K562 (cell line): ENCODE data around the gene SPTY2D1. TPM values are rescaled to one million over a fixed set of nuclear protein-coding genes. Genes with fewer than 3 reads are reported as not detected.

Experiments
- ASH1L ChIP-seq: fragments of 450-650 bp; IDR thresholded peaks from 2 replicates; pipeline ENCODE4 v1.6.1; 2018; ENCODE audit warnings: borderline replicate concordance, mild to moderate bottlenecking, low read depth; ENCODE audit not compliant: partially characterized antibody
- CBFB ChIP-seq: sonication (generic); formaldehyde crosslinking; IDR thresholded peaks from 2 replicates; pipeline ENCODE4 v1.4.0; 2020; ENCODE audit warnings: mild to moderate bottlenecking, missing genetic modification reagents
- CSDE1 ChIP-seq, 2 experiments: fragments of 450-650 bp; IDR thresholded peaks; 2 replicates each; pipeline ENCODE4 v1.6.1; 2016; ENCODE audit warnings: mild to moderate bottlenecking in 1 of 2
- DDX20 ChIP-seq: fragments of 450-650 bp; IDR thresholded peaks from 2 replicates; pipeline ENCODE4 v1.6.1; 2016; ENCODE audit warnings: missing genetic modification characterization, low read depth, mild to moderate bottlenecking, missing compliant biosample characterization, moderate library complexity
- FOXJ3 ChIP-seq: sonication (generic); formaldehyde crosslinking; IDR thresholded peaks from 2 replicates; pipeline ENCODE4 v1.4.0; 2020; ENCODE audit warnings: mild to moderate bottlenecking, missing genetic modification reagents
- GATA2 ChIP-seq: sonication (generic); formaldehyde crosslinking; IDR thresholded peaks from 2 replicates; pipeline ENCODE4 v1.4.0; 2020; ENCODE audit warnings: mild to moderate bottlenecking, missing genetic modification reagents
- GATAD2A ChIP-seq: fragments of 450-650 bp; IDR thresholded peaks from 2 replicates; pipeline ENCODE4 v1.6.1; 2017
- GTF2F1 ChIP-seq: IDR thresholded peaks from 2 replicates; pipeline ENCODE4 v1.6.1; 2011; ENCODE audit warnings: low read depth, low read length, improper control_type of control experiment
- HOXB6 ChIP-seq: fragments of 250-450 bp; sonication (Bioruptor Pico); IDR thresholded peaks from 2 replicates; pipeline ENCODE4 v1.5.1; 2022; ENCODE audit warnings: mild to moderate bottlenecking, borderline replicate concordance
- JUNB ChIP-seq: fragments of 450-650 bp; formaldehyde crosslinking; conservative IDR thresholded peaks from 2 replicates; pipeline ENCODE4 v1.4.0; 2020; ENCODE audit warnings: mild to moderate bottlenecking
- KDM5B ChIP-seq: fragments of 200-600 bp; sonication (generic); IDR thresholded peaks from 2 replicates; pipeline ENCODE4 v1.6.1; 2012; ENCODE audit warnings: low read depth, mild to moderate bottlenecking, moderate library complexity, low read length, control low read depth, inconsistent platforms; ENCODE audit not compliant: insufficient replicate concordance
- MCM3 ChIP-seq: fragments of 450-650 bp; IDR thresholded peaks from 2 replicates; pipeline ENCODE4 v1.6.1; 2016
- MEF2A ChIP-seq: IDR thresholded peaks from 2 replicates; pipeline ENCODE4 v1.6.1; 2011; ENCODE audit warnings: low read depth, mild to moderate bottlenecking, low read length, moderate library complexity; ENCODE audit not compliant: control insufficient read depth
- MXI1 ChIP-seq: IDR thresholded peaks from 2 replicates; pipeline ENCODE4 v1.6.1; 2011; ENCODE audit warnings: low read depth, mild to moderate bottlenecking, improper control_type of control experiment, low read length
- RAD21 ChIP-seq, 2 experiments: fragments of 250-450 bp in 1 of 2; fragments of 450-650 bp in 1 of 2; sonication (Bioruptor Pico) in 1 of 2; formaldehyde crosslinking in 1 of 2; IDR thresholded peaks in 1 of 2; conservative IDR thresholded peaks in 1 of 2; 2 replicates each; pipeline versions ENCODE4 v1.4.0 to v1.8.0; 2020 to 2022; ENCODE audit warnings: mild to moderate bottlenecking in 2 of 2, moderate library complexity in 1 of 2
- SP1 ChIP-seq: sonication (generic); formaldehyde crosslinking; IDR thresholded peaks from 2 replicates; pipeline ENCODE4 v1.8.1; 2022; ENCODE audit warnings: mild to moderate bottlenecking, missing genetic modification reagents
- STAG1 ChIP-seq: sonication (generic); formaldehyde crosslinking; IDR thresholded peaks from 2 replicates; pipeline ENCODE4 v1.5.0; 2020; ENCODE audit warnings: missing genetic modification reagents, borderline replicate concordance
- TARDBP ChIP-seq: fragments of 450-650 bp; IDR thresholded peaks from 2 replicates; pipeline ENCODE4 v1.6.1; 2016
- XRCC5 ChIP-seq: fragments of 200-400 bp; formaldehyde crosslinking; IDR thresholded peaks from 2 replicates; pipeline ENCODE4 v1.6.1; 2017; ENCODE audit warnings: low read depth, mild to moderate bottlenecking, low read length
- ZBTB17 ChIP-seq: fragments of 450-650 bp; formaldehyde crosslinking; IDR thresholded peaks from 2 replicates; pipeline ENCODE4 v1.4.0; 2020; ENCODE audit warnings: mild to moderate bottlenecking
- ZNF274 ChIP-seq: IDR thresholded peaks from 2 replicates; pipeline ENCODE4 v1.6.1; 2011; ENCODE audit warnings: low read depth, mild to moderate bottlenecking, low read length, moderate library complexity, borderline replicate concordance
- ZNF644 ChIP-seq: fragments of 200-800 bp; sonication (Bioruptor generic); IDR thresholded peaks from 2 replicates; pipeline ENCODE4 v1.6.1; 2016; ENCODE audit warnings: low read depth, missing genetic modification characterization, missing compliant biosample characterization
- ZSCAN29 ChIP-seq: fragments of 450-650 bp; IDR thresholded peaks from 2 replicates; pipeline ENCODE4 v1.6.1; 2017
- polyA plus RNA-seq, 8 experiments: library from polyadenylated mRNA; depleted of rRNA in 4 of 8; stranded (reverse) in 5 of 8; unstranded in 3 of 8; fragments of >200 nt; fragmentation: Nextera tagmentation in 2 of 8; fragmentation: Illumina TruSeq in 1 of 8; extraction: Ambion mirVana in 2 of 8; extraction: Trizol in 1 of 8; gene quantifications; 2 replicates each; pipeline versions ENCODE4 v1.2.1 to v1.2.3, GENCODE V29; 2011 to 2014; ENCODE audit warnings: inconsistent platforms in 1 of 8, missing spikeins in 1 of 8
- total RNA-seq, 7 experiments: library from RNA; depleted of rRNA in 6 of 7; stranded (reverse); fragments of >200 nt in 6 of 7; fragmentation: Illumina TruSeq in 2 of 7; extraction: Trizol in 2 of 7; gene quantifications; 2 replicates each; pipeline versions ENCODE4 v1.2.1 to v1.2.3, GENCODE V29; 2011 to 2021; ENCODE audit warnings: low replicate concordance in 1 of 7
- TF ChIP-seq, protein P1 (sequence below): fragments of 450-650 bp; formaldehyde crosslinking; IDR thresholded peaks from 2 replicates; pipeline ENCODE4 v1.4.0; 2022; ENCODE audit warnings: missing genetic modification characterization
- TF ChIP-seq, protein P2 (sequence below): fragments of 250-450 bp; sonication (Bioruptor Pico); IDR thresholded peaks from 2 replicates; pipeline ENCODE4 v1.5.0; 2020; ENCODE audit warnings: mild to moderate bottlenecking, borderline replicate concordance

The SPTY2D1 gene
- total and polyA plus RNA-seq, 9 of the 15 experiments (the other 6 are each of a cell fraction or from before 2014, with no cell fraction given) = 3.2 to 32.1 (median 12.9) TPM

GRCh38 chr11:18634140-18635032 lies at the start of gene SPTY2D1 (continued):
- TF ChIP-seq ASH1L (peak; percentile 27), KDM5B (peak; percentile 86), STAG1 (CRISPR knock-in tag) (no peak), ZBTB17 (0 out of 2 replicates have a peak, but pooled peaks have one; percentile 20), JUNB (CRISPR knock-in tag) (no peak), GATA2 (CRISPR knock-in tag) (no peak), GATAD2A (no peak), FOXJ3 (CRISPR knock-in tag) (no peak), MEF2A (no peak), ZNF644 (no peak), XRCC5 (no peak), MXI1 (no peak; the same call in 1 of the 2 replicates), MCM3 (no peak), CSDE1 (IDR thresholded peaks at IDR 0.05) (peak in 1 of 2 experiments; percentile 65; a peak in 1 of 4 replicates), RAD21 (CRISPR knock-in tag; conservative IDR thresholded peaks at IDR 0.05 in 1 of 2, IDR thresholded peaks at IDR 0.05 in 1 of 2) (0 out of 4 replicates have a peak, but pooled peaks of 1 of the 2 experiments have one; percentile 8), ZSCAN29 (no peak), DDX20 (no peak), CBFB (CRISPR knock-in tag) (no peak), ZNF274 (no peak), HOXB6 (no peak), SP1 (peak; percentile 94), TARDBP (0 out of 2 replicates have a peak, but pooled peaks have one; percentile 54), GTF2F1 (no peak; the same call in none of the 2 replicates)
- TF ChIP-seq, protein P1, sequence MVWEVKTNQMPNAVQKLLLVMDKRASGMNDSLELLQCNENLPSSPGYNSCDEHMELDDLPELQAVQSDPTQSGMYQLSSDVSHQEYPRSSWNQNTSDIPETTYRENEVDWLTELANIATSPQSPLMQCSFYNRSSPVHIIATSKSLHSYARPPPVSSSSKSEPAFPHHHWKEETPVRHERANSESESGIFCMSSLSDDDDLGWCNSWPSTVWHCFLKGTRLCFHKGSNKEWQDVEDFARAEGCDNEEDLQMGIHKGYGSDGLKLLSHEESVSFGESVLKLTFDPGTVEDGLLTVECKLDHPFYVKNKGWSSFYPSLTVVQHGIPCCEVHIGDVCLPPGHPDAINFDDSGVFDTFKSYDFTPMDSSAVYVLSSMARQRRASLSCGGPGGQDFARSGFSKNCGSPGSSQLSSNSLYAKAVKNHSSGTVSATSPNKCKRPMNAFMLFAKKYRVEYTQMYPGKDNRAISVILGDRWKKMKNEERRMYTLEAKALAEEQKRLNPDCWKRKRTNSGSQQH (CRISPR knock-in tag) = no peak
- TF ChIP-seq, protein P2, sequence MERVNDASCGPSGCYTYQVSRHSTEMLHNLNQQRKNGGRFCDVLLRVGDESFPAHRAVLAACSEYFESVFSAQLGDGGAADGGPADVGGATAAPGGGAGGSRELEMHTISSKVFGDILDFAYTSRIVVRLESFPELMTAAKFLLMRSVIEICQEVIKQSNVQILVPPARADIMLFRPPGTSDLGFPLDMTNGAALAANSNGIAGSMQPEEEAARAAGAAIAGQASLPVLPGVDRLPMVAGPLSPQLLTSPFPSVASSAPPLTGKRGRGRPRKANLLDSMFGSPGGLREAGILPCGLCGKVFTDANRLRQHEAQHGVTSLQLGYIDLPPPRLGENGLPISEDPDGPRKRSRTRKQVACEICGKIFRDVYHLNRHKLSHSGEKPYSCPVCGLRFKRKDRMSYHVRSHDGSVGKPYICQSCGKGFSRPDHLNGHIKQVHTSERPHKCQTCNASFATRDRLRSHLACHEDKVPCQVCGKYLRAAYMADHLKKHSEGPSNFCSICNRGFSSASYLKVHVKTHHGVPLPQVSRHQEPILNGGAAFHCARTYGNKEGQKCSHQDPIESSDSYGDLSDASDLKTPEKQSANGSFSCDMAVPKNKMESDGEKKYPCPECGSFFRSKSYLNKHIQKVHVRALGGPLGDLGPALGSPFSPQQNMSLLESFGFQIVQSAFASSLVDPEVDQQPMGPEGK (CRISPR knock-in tag) = no peak
